ENCODE measurements around the gene PDE4A. TPM values are rescaled to one million over a fixed set of nuclear protein-coding genes. Genes with fewer than 3 reads are reported as not detected.

PDE4A gene
- total and polyA plus RNA-seq, 8 donors, result 2.3 to 30.7 (median 10.0) TPM

GRCh38 chr19:10517760-10518443, 97.6 kb downstream of the PDE4A start:
- Histone ChIP-seq H3K36me3 (no peaks in the 10 kb centered on the region), H3K27me3 (peaks cover 31 to 96% (median 68%) of the 10 kb centered on the region in 3 donors), H3K4me1 (peaks cover 28 to 54% (median 46%) of the 10 kb centered on the region in 4 donors), H3K9me3 (no peaks in the 10 kb centered on the region), H3K4me3 (peak overlapping the region; percentile 15 to 43 (median 24)), H3K27ac (no peak overlapping the region)
- peak in 1 of 2 donors; percentile 48 for DNase-seq
- intact Hi-C loops (cut with DNase I; ENCODE audit: low total_unique reads), result no loop called here
- TF ChIP-seq, protein P1, sequence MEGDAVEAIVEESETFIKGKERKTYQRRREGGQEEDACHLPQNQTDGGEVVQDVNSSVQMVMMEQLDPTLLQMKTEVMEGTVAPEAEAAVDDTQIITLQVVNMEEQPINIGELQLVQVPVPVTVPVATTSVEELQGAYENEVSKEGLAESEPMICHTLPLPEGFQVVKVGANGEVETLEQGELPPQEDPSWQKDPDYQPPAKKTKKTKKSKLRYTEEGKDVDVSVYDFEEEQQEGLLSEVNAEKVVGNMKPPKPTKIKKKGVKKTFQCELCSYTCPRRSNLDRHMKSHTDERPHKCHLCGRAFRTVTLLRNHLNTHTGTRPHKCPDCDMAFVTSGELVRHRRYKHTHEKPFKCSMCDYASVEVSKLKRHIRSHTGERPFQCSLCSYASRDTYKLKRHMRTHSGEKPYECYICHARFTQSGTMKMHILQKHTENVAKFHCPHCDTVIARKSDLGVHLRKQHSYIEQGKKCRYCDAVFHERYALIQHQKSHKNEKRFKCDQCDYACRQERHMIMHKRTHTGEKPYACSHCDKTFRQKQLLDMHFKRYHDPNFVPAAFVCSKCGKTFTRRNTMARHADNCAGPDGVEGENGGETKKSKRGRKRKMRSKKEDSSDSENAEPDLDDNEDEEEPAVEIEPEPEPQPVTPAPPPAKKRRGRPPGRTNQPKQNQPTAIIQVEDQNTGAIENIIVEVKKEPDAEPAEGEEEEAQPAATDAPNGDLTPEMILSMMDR (IDR thresholded peaks at IDR 0.05), result no peak
- TF ChIP-seq POLR2AphosphoS5 (IDR thresholded peaks at IDR 0.05), result no peak
- TF ChIP-seq POLR2A (IDR thresholded peaks at IDR 0.05), result no peak
- no peak for TF ChIP-seq EP300 (IDR thresholded peaks at IDR 0.05)
- 1 to 5% (median 2%) methylated on average over 18 to 27 of the region's 27 CpGs for WGBS, 5 donors

DNA sequence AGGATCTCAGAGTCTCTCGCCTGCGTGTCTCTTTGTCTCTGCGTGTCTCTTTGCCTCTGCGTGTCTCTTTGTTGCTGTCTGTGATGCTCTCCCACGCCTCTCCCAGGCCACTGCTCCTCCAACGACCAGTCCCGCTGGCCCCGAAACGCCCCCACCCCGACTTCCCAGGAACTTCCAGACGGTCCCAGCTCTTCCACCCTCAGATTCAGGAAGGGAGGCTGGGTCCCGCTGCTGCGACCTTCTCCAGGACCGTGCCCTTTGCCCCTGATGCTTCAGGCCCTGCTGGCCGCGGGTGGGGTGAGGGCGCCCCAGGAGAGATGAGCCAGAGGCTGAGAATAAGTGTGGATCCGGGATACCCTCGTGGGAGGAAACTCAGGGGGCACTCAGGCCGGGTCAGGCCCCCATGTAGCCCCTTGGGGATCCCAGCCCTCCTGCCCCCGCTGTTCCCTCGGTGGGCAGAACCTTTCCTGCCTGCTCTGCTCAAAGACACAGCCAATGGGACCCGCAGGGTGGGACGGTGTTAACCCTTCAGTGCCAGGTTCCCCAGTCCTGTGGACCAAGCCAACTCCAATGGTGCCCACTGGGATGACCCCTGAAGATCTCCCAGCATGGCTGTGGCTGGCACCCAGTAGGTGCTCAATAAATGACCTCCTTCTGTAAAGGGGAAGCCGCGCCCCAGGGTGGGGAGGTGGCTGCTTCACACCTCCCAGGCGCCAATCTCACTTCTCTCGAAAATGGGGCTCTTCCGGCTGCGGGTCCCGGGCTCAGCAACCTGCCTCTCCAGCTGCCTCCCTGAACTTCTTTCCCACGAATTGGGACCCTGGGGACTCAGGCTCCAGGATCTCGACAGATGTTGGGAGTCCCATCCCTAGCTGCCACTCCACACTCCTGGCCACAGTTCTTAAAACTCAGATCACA, 98.4 kb downstream of the PDE4A start:
- TF ChIP-seq POLR2A (IDR thresholded peaks at IDR 0.05) (no peak), EP300 (IDR thresholded peaks at IDR 0.05) (no peak), POLR2AphosphoS5 (IDR thresholded peaks at IDR 0.05) (no peak)
- TF ChIP-seq, protein P1 (IDR thresholded peaks at IDR 0.05), result no peak
- Histone ChIP-seq H3K27me3 (peaks cover 27 to 89% (median 60%) of the 10 kb centered on the region in 3 donors), H3K9me3 (no peaks in the 10 kb centered on the region), H3K4me3 (no peak overlapping the region), H3K36me3 (no peaks in the 10 kb centered on the region), H3K27ac (no peak overlapping the region), H3K4me1 (peaks cover 28 to 52% (median 45%) of the 10 kb centered on the region in 4 donors)
- 8 to 14% (median 12%) methylated on average over 24 to 33 of the region's 33 CpGs for WGBS, 5 donors
- DNase-seq, result peak in 1 of 2 donors; percentile 43
- intact Hi-C loops (cut with DNase I; ENCODE audit: low total_unique reads), result no loop called here

Other genes starting within 250 kb of the PDE4A start
- 10 to 100 TPM; 32.1 to 92.0 (median 58.9) TPM for gene DNMT1, start 225.6 kb upstream of the PDE4A start, total RNA-seq
- gene DNMT1, start 225.6 kb upstream of the PDE4A start, polyA plus RNA-seq, result 10 to 100 TPM; 16.6 to 29.3 (median 23.2) TPM
- 10 to 100 TPM in 1 of 5 donors, 1 to 10 TPM in 1, under 1 TPM in 2, not detected in 1; 0.29 to 11.7 (median 5.1) TPM for gene S1PR2, start 189.2 kb upstream of the PDE4A start, total RNA-seq
- gene S1PR2, start 189.2 kb upstream of the PDE4A start, polyA plus RNA-seq, result 1 to 10 TPM; 2.4 to 2.9 (median 2.7) TPM
- 100 to 1,000 TPM in 1 of 5 donors, 10 to 100 TPM in 4; 16.1 to 314 (median 58.4) TPM for gene MRPL4, start 168.3 kb upstream of the PDE4A start, total RNA-seq
- 10 to 100 TPM; 48.7 to 53.1 (median 51.8) TPM for gene MRPL4, start 168.3 kb upstream of the PDE4A start, polyA plus RNA-seq
- gene ICAM1, start 149.4 kb upstream of the PDE4A start, total RNA-seq, result 10 to 100 TPM in 2 of 5 donors, 1 to 10 TPM in 3; 2.3 to 15.6 (median 8.7) TPM
- gene ICAM1, start 149.4 kb upstream of the PDE4A start, polyA plus RNA-seq, result 1 to 10 TPM; 7.9 to 9.5 (median 8.8) TPM
- 1 to 10 TPM in 1 of 5 donors, not detected in 4; 1.9 TPM for gene ICAM4, start 133.6 kb upstream of the PDE4A start, total RNA-seq
- gene ICAM4, start 133.6 kb upstream of the PDE4A start, polyA plus RNA-seq, result under 1 TPM in 2 of 3 donors, not detected in 1; 0.56 to 0.85 TPM
- gene ICAM5, start 130.6 kb upstream of the PDE4A start, total RNA-seq, result under 1 TPM in 1 of 5 donors, not detected in 4; 0.45 TPM
- gene ICAM5, start 130.6 kb upstream of the PDE4A start, polyA plus RNA-seq, result under 1 TPM in 2 of 3 donors, not detected in 1; 0.12 to 0.50 TPM
- gene ZGLP1, start 110.7 kb upstream of the PDE4A start, total RNA-seq, result 1 to 10 TPM in 2 of 5 donors, not detected in 3; 2.2 to 2.3 TPM
- gene ZGLP1, start 110.7 kb upstream of the PDE4A start, polyA plus RNA-seq, result 1 to 10 TPM; 3.7 to 8.6 (median 4.3) TPM
- 10 to 100 TPM in 2 of 5 donors, 1 to 10 TPM in 1, under 1 TPM in 1, not detected in 1; 0.89 to 54.3 (median 14.9) TPM for gene FDX2, start 104.5 kb upstream of the PDE4A start, total RNA-seq
- 10 to 100 TPM; 28.8 to 32.9 (median 29.5) TPM for gene FDX2, start 104.5 kb upstream of the PDE4A start, polyA plus RNA-seq
- 10 to 100 TPM in 4 of 5 donors, 1 to 10 TPM in 1; 7.5 to 74.7 (median 21.4) TPM for gene RAVER1, start 87.0 kb upstream of the PDE4A start, total RNA-seq
- 1 to 10 TPM; 3.3 to 9.3 (median 7.2) TPM for gene RAVER1, start 87.0 kb upstream of the PDE4A start, polyA plus RNA-seq
- gene ICAM3, start 80.9 kb upstream of the PDE4A start, total RNA-seq, result 10 to 100 TPM in 1 of 5 donors, 1 to 10 TPM in 3, not detected in 1; 3.5 to 17.1 (median 7.4) TPM
- gene ICAM3, start 80.9 kb upstream of the PDE4A start, polyA plus RNA-seq, result 10 to 100 TPM in 1 of 3 donors, 1 to 10 TPM in 2; 8.5 to 10.5 (median 10.0) TPM
- 100 to 1,000 TPM in 4 of 5 donors, 10 to 100 TPM in 1; 45.2 to 365 (median 314) TPM for gene TYK2, start 40.0 kb upstream of the PDE4A start, total RNA-seq
- gene TYK2, start 40.0 kb upstream of the PDE4A start, polyA plus RNA-seq, result 100 to 1,000 TPM in 2 of 3 donors, 10 to 100 TPM in 1; 88.8 to 144 (median 107) TPM
- gene CDC37, start 17.0 kb upstream of the PDE4A start, total RNA-seq, result 100 to 1,000 TPM in 4 of 5 donors, 10 to 100 TPM in 1; 84.3 to 390 (median 174) TPM
- 100 to 1,000 TPM; 145 to 179 (median 164) TPM for gene CDC37, start 17.0 kb upstream of the PDE4A start, polyA plus RNA-seq
- gene KEAP1, start 82.8 kb downstream of the PDE4A start, total RNA-seq, result 10 to 100 TPM; 15.8 to 84.9 (median 24.6) TPM
- 10 to 100 TPM; 49.6 to 88.1 (median 52.3) TPM for gene KEAP1, start 82.8 kb downstream of the PDE4A start, polyA plus RNA-seq
- under 1 TPM in 1 of 5 donors, not detected in 4; 0.73 TPM for gene S1PR5, start 96.9 kb downstream of the PDE4A start, total RNA-seq
- gene S1PR5, start 96.9 kb downstream of the PDE4A start, polyA plus RNA-seq, result 10 to 100 TPM in 1 of 3 donors, under 1 TPM in 1, not detected in 1; 0.19 to 13.3 TPM
- 100 to 1,000 TPM in 1 of 5 donors, 10 to 100 TPM in 3, 1 to 10 TPM in 1; 2.3 to 336 (median 26.2) TPM for gene ATG4D, start 123.4 kb downstream of the PDE4A start, total RNA-seq
- 10 to 100 TPM; 26.3 to 48.9 (median 27.2) TPM for gene ATG4D, start 123.4 kb downstream of the PDE4A start, polyA plus RNA-seq
- 100 to 1,000 TPM in 1 of 5 donors, 10 to 100 TPM in 3, 1 to 10 TPM in 1; 4.2 to 116 (median 18.7) TPM for gene KRI1, start 145.5 kb downstream of the PDE4A start, total RNA-seq
- 10 to 100 TPM; 11.8 to 35.1 (median 12.5) TPM for gene KRI1, start 145.5 kb downstream of the PDE4A start, polyA plus RNA-seq
- 1 to 10 TPM in 3 of 5 donors, not detected in 2; 4.1 to 8.8 (median 5.5) TPM for gene CDKN2D, start 148.4 kb downstream of the PDE4A start, total RNA-seq
- gene CDKN2D, start 148.4 kb downstream of the PDE4A start, polyA plus RNA-seq, result 10 to 100 TPM in 1 of 3 donors, 1 to 10 TPM in 2; 8.1 to 11.8 (median 9.3) TPM
- gene AP1M2, start 166.8 kb downstream of the PDE4A start, total RNA-seq, result 100 to 1,000 TPM in 1 of 5 donors, 10 to 100 TPM in 4; 11.7 to 687 (median 61.0) TPM
- gene AP1M2, start 166.8 kb downstream of the PDE4A start, polyA plus RNA-seq, result 100 to 1,000 TPM in 2 of 3 donors, 10 to 100 TPM in 1; 74.6 to 116 (median 112) TPM
- gene SLC44A2, start 205.0 kb downstream of the PDE4A start, total RNA-seq, result 100 to 1,000 TPM in 3 of 5 donors, 10 to 100 TPM in 2; 58.0 to 161 (median 101) TPM
- gene SLC44A2, start 205.0 kb downstream of the PDE4A start, polyA plus RNA-seq, result 10 to 100 TPM; 26.1 to 66.9 (median 64.4) TPM
- gene ILF3, start 233.8 kb downstream of the PDE4A start, total RNA-seq, result 100 to 1,000 TPM in 3 of 5 donors, 10 to 100 TPM in 2; 65.3 to 381 (median 142) TPM
- 10 to 100 TPM; 33.5 to 84.2 (median 49.8) TPM for gene ILF3, start 233.8 kb downstream of the PDE4A start, polyA plus RNA-seq